ENCODE results near the gene SPRED1.

Gene SPRED1

GRCh38 chr15:38369936-38370478, 117.4 kb downstream of the SPRED1 start:
- no peaks in the 10 kb centered on the region for H3K4me1 ChIP-seq (ENCODE audit: control insufficient read depth in 1 of 2, insufficient read depth in 1 of 2, low read depth in 1 of 2, low read length in 1 of 2)
- no peak overlapping the region for H3K27ac ChIP-seq
- TF ChIP-seq, protein P1, sequence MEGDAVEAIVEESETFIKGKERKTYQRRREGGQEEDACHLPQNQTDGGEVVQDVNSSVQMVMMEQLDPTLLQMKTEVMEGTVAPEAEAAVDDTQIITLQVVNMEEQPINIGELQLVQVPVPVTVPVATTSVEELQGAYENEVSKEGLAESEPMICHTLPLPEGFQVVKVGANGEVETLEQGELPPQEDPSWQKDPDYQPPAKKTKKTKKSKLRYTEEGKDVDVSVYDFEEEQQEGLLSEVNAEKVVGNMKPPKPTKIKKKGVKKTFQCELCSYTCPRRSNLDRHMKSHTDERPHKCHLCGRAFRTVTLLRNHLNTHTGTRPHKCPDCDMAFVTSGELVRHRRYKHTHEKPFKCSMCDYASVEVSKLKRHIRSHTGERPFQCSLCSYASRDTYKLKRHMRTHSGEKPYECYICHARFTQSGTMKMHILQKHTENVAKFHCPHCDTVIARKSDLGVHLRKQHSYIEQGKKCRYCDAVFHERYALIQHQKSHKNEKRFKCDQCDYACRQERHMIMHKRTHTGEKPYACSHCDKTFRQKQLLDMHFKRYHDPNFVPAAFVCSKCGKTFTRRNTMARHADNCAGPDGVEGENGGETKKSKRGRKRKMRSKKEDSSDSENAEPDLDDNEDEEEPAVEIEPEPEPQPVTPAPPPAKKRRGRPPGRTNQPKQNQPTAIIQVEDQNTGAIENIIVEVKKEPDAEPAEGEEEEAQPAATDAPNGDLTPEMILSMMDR (IDR thresholded peaks at IDR 0.05): no peak

DNA sequence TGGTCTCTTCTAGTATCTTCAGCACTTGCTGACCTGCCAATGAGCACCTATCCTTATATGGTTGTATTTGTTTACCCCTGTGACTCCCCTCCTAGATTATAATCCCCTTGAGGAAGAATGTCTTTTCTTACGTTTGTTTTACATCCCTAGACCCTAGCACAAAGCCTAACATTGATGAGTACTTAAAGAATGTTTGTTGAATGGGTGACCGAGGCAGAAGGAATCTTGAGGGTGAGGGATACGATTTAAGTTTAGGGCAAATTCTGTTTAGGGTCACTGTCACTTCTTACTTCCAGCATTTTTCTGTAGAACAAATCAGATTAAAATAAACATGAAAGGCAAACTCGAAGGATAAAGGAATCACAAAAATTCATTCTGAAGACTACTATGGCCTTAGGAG, 120.4 kb downstream of the SPRED1 start:
- no peaks in the 10 kb centered on the region for H3K36me3 ChIP-seq
- TF ChIP-seq, protein P1 (IDR thresholded peaks at IDR 0.05): no peak
- H3K4me3 ChIP-seq (ENCODE audit: low read depth in 1 of 2, low read length in 1 of 2): no peak overlapping the region
- peaks cover 2% of the 10 kb centered on the region for H3K27me3 ChIP-seq
- no peaks in the 10 kb centered on the region for H3K9me3 ChIP-seq
- no peaks in the 10 kb centered on the region for H3K4me1 ChIP-seq (ENCODE audit: control insufficient read depth in 1 of 2, insufficient read depth in 1 of 2, low read depth in 1 of 2, low read length in 1 of 2)
- H3K27ac ChIP-seq: no peak overlapping the region

More at GRCh38 chr15:38369936-38370478, 117.4 kb downstream of the SPRED1 start:
- Histone ChIP-seq H3K36me3 (no peaks in the 10 kb centered on the region), H3K4me3 (ENCODE audit: low read depth in 1 of 2, low read length in 1 of 2) (no peak overlapping the region), H3K9me3 (no peaks in the 10 kb centered on the region), H3K27me3 (no peaks in the 10 kb centered on the region)

DNA sequence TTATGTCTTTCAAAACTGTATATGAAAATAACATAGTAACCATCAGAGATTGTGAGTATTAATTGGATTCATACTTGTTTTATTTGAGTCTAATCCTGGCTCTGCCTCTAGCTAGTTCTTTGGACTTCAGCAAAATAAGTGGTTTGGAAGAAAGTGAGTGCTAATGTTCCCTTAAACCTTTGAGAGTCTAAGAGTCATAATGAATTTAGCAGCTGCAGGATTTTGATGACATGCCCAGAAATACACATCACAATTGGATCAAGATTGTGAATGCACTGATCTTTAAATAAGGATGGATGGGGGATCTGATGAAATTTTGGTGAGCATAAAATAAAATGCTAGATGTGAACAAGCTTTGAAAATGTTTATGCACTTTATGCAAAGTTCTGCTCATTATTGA, 121.4 kb downstream of the SPRED1 start:
- no peak overlapping the region for H3K4me3 ChIP-seq (ENCODE audit: low read depth in 1 of 2, low read length in 1 of 2)
- peaks cover 10% of the 10 kb centered on the region for H3K27me3 ChIP-seq
- TF ChIP-seq, protein P1 (IDR thresholded peaks at IDR 0.05): no peak
- H3K36me3 ChIP-seq: no peaks in the 10 kb centered on the region
- H3K9me3 ChIP-seq: no peaks in the 10 kb centered on the region
- no peaks in the 10 kb centered on the region for H3K4me1 ChIP-seq (ENCODE audit: control insufficient read depth in 1 of 2, insufficient read depth in 1 of 2, low read depth in 1 of 2, low read length in 1 of 2)
- H3K27ac ChIP-seq: no peak overlapping the region

GRCh38 chr15:38374556-38374955, 121.9 kb downstream of the SPRED1 start:
- TF ChIP-seq, protein P1 (IDR thresholded peaks at IDR 0.05): no peak
- Histone ChIP-seq H3K4me1 (ENCODE audit: control insufficient read depth in 1 of 2, insufficient read depth in 1 of 2, low read depth in 1 of 2, low read length in 1 of 2) (no peaks in the 10 kb centered on the region), H3K4me3 (ENCODE audit: low read depth in 1 of 2, low read length in 1 of 2) (no peak overlapping the region), H3K9me3 (no peaks in the 10 kb centered on the region), H3K27me3 (peaks cover 10% of the 10 kb centered on the region), H3K27ac (no peak overlapping the region), H3K36me3 (no peaks in the 10 kb centered on the region)

GRCh38 chr15:38376081-38376480, 123.4 kb downstream of the SPRED1 start:
- Histone ChIP-seq H3K4me1 (ENCODE audit: control insufficient read depth in 1 of 2, insufficient read depth in 1 of 2, low read depth in 1 of 2, low read length in 1 of 2) (no peaks in the 10 kb centered on the region), H3K36me3 (no peaks in the 10 kb centered on the region)

More at GRCh38 chr15:38376081-38376480, 123.4 kb downstream of the SPRED1 start:
- H3K27me3 ChIP-seq: peaks cover 10% of the 10 kb centered on the region
- H3K4me3 ChIP-seq (ENCODE audit: low read depth in 1 of 2, low read length in 1 of 2): no peak overlapping the region
- no peak overlapping the region for H3K27ac ChIP-seq
- no peaks in the 10 kb centered on the region for H3K9me3 ChIP-seq
- TF ChIP-seq, protein P1 (IDR thresholded peaks at IDR 0.05): no peak
